Spinal cord (tissue), 10 donors: Measurements from ENCODE around the gene FMN1. TPM values are rescaled to one million over a fixed set of nuclear protein-coding genes. Genes with fewer than 3 reads are reported as not detected.

Source experiments
- DNase-seq, 6 donors: peaks; one replicate each; pipeline versions ENCODE4 v3.0.0 to v3.0.0-alpha.2; 2013 to 2015; ENCODE audit warnings: low spot score in 6 of 6, low read depth in 4 of 6
- H3K27ac ChIP-seq: one replicate; pipeline ENCODE4 v1.5.1; 2013; ENCODE audit warnings: low read depth, low read length, control low read depth
- H3K27me3 ChIP-seq: one replicate; pipeline ENCODE4 v1.6.1; 2013; ENCODE audit warnings: low read length; ENCODE audit not compliant: control insufficient read depth, insufficient read depth
- H3K36me3 ChIP-seq: one replicate; pipeline ENCODE4 v1.6.1; 2013; ENCODE audit warnings: low read length; ENCODE audit not compliant: control insufficient read depth, insufficient read depth
- H3K4me1 ChIP-seq: one replicate; pipeline ENCODE4 v1.6.1; 2013; ENCODE audit warnings: low read length; ENCODE audit not compliant: control insufficient read depth, insufficient read depth
- H3K4me3 ChIP-seq: one replicate; pipeline ENCODE4 v1.5.1; 2013; ENCODE audit warnings: low read depth, low read length, control low read depth
- H3K9me3 ChIP-seq: one replicate; pipeline ENCODE4 v1.6.1; 2013; ENCODE audit warnings: low read length; ENCODE audit not compliant: control insufficient read depth, insufficient read depth
- WGBS: methylation state at CpG from one replicate; pipeline ENCODE4 v1.1.5; 2013; ENCODE audit warnings: missing lambda C conversion rate; ENCODE audit not compliant: insufficient coverage; 5-methylcytosine and 5-hydroxymethylcytosine counted together
- long read RNA-seq, 4 donors: transcript quantifications; one replicate each; lab custom pipeline, GENCODE V29; 2026
- polyA plus RNA-seq, 2 donors: library from polyadenylated mRNA; unstranded; fragments of 120-200 nt; gene quantifications; one replicate each; pipeline ENCODE4 v1.2.1, GENCODE V29; 2013; ENCODE audit not compliant: insufficient read length in 2 of 2
- total RNA-seq, 2 donors: library from RNA; depleted of rRNA in 1 of 2; stranded (reverse); fragments of 120-200 nt in 1 of 2; fragments of >200 nt in 1 of 2; gene quantifications; one replicate each; pipeline versions ENCODE4 v1.2.3 to v1.2.4, GENCODE V29; 2013 to 2014
- donor health status: healthy.

FMN1 gene, protein sequence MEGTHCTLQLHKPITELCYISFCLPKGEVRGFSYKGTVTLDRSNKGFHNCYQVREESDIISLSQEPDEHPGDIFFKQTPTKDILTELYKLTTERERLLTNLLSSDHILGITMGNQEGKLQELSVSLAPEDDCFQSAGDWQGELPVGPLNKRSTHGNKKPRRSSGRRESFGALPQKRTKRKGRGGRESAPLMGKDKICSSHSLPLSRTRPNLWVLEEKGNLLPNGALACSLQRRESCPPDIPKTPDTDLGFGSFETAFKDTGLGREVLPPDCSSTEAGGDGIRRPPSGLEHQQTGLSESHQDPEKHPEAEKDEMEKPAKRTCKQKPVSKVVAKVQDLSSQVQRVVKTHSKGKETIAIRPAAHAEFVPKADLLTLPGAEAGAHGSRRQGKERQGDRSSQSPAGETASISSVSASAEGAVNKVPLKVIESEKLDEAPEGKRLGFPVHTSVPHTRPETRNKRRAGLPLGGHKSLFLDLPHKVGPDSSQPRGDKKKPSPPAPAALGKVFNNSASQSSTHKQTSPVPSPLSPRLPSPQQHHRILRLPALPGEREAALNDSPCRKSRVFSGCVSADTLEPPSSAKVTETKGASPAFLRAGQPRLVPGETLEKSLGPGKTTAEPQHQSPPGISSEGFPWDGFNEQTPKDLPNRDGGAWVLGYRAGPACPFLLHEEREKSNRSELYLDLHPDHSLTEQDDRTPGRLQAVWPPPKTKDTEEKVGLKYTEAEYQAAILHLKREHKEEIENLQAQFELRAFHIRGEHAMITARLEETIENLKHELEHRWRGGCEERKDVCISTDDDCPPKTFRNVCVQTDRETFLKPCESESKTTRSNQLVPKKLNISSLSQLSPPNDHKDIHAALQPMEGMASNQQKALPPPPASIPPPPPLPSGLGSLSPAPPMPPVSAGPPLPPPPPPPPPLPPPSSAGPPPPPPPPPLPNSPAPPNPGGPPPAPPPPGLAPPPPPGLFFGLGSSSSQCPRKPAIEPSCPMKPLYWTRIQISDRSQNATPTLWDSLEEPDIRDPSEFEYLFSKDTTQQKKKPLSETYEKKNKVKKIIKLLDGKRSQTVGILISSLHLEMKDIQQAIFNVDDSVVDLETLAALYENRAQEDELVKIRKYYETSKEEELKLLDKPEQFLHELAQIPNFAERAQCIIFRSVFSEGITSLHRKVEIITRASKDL (N-terminal part only)
- total RNA-seq (1 to 10 TPM; 4.5 to 5.7 TPM), polyA plus RNA-seq (1 to 10 TPM in 1 of 2 donors, under 1 TPM in 1; 1.00 to 1.1 TPM)
- long read RNA-seq, donor 1, result 0 reads
- long read RNA-seq, donor 2, result 0 reads
- long read RNA-seq, donor 3, result 0 reads
- long read RNA-seq, donor 4, result 0 reads

DNA sequence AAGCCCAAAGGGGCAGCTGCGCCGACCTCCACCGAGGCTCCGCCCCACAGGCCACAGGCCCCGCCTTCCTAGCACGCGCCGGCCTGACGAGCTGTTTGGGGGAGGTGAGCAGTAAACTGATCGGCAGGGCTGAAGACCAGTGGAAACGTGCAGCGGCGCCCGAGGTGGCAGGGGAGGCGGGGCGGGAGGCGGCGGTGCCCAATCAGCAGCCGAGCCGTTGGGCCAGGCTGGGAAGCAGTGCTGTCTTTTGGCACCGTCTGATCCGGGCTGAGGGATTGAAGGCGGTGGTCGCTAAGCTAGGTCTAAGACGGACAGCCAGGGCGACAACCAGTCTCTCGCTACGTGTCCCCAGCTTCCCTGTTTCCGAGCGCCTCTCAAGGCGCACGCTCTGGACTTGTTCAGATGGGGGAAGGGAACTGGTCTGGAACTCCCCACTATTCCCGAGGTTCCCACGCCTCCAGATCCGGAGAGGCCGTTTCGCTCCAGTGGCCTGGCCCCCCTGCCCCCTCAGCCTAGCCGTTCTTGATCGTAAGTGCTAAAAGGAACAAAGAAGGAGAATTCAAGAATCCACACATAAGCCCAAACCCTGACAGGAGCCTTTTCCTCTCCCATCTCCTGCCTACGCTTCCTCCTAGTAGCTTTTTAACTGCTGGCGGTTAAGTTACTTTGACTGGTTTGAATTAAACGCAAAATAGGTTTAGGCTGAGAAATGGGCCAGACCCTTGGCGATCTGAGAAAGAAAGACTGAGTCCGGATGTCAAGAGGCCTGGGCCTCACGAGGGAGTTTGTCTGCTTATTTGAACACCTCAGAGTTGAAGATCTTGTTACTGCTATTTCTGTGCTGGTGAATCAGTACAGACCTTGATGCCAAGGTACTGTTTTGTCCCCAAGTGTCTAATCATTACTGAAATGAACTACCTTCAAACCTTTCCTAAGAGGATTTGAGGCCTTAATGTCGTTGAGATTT lies at the start of gene FMN1:
TSS of gene FMN1 (minus strand) at position 11 of the 967 bp plus-strand sequence. CDS start 39,800 bp downstream, outside the sequence.
- Histone ChIP-seq H3K36me3 (no peaks in the 10 kb centered on the region), H3K27me3 (peaks cover 6% of the 10 kb centered on the region), H3K4me1 (peaks cover 10% of the 10 kb centered on the region), H3K4me3 (peak within 1 kb of the TSS; percentile 50), H3K9me3 (no peaks in the 10 kb centered on the region), H3K27ac (no peak within 1 kb of the TSS)
- WGBS, result 8% methylated on average over 35 of the region's 46 CpGs
- peak; percentile 73 to 98 (median 87) for DNase-seq

DNA sequence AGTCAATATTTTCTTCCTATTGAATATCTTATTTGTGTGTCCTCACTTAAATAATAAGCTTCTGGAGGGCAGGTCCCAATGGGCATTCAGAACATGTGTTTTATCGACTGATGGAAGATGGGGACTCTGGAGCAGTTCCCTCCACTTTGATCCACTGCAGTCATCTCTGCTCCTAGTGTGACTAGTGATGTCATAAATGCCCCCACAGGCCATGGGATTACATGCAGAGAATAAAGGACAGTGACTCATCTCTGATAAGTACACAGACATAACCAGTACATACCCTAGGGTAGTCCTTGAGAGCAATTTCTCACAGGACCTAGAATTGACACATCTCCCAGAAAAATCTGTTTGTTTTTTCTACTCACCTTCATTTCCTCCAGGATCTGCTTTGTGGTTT lies 49.4 kb upstream of the FMN1 start:
- H3K4me3 ChIP-seq, result no peak overlapping the region
- WGBS, result 83% methylated on average over 1 of the region's 1 CpG
- no peaks in the 10 kb centered on the region for H3K9me3 ChIP-seq
- no peaks in the 10 kb centered on the region for H3K36me3 ChIP-seq
- no peak overlapping the region for H3K27ac ChIP-seq
- no peak for DNase-seq
- no peaks in the 10 kb centered on the region for H3K27me3 ChIP-seq
- no peaks in the 10 kb centered on the region for H3K4me1 ChIP-seq

DNA sequence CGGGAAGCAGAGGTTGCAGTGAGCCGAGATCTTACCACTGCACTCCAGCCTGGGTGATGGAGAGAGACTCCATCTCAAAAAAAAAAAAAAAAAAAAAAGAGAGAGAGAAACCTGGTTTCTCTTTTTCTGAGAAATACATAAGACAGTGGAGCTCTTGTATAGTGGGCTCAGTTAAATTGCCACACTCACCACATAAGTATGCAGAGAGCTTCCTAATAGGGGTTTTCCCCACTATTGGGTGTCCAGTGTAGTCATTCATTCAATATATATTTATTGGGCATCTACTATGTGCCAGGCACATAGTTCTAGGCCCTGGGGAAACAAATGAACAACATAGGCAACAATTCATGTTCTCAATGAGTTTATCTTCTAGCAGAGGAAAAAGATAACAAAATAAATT lies 48.9 kb upstream of the FMN1 start:
- no peak for DNase-seq
- H3K27ac ChIP-seq, result no peak overlapping the region
- H3K4me3 ChIP-seq, result no peak overlapping the region
- H3K36me3 ChIP-seq, result no peaks in the 10 kb centered on the region
- no CpG with 5 or more reads among the region's 2 CpGs for WGBS
- H3K4me1 ChIP-seq, result no peaks in the 10 kb centered on the region
- H3K9me3 ChIP-seq, result no peaks in the 10 kb centered on the region
- no peaks in the 10 kb centered on the region for H3K27me3 ChIP-seq

DNA sequence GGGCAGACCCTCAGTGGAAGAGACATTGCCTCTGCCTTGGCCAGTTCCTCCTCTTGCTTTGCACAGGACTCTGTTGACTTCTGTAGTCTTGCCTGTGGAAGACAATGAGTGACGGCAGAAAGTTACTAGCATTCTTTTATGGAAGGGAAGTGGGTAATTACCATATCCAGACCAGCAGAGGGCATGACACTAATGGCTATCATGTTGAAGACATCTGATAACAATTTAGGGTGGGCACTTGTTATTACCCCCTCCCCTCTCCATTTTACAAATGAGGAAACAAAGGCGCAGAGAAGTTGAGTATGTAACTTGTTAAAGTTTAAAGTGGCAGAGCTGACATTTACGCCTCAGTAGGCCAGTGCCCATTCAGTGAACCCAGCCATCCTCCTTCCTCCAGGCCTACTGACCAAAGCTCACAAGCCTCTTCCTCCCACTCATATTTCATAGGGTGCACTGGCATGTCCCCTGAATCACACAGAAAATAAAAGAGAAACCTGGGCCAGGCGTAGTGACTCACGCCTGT lies 48.2 kb upstream of the FMN1 start:
- 96% methylated on average over 3 of the region's 5 CpGs for WGBS
- H3K27ac ChIP-seq, result no peak overlapping the region
- no peaks in the 10 kb centered on the region for H3K27me3 ChIP-seq
- no peaks in the 10 kb centered on the region for H3K9me3 ChIP-seq
- DNase-seq, result peak in 1 of 6 donors; percentile 36
- no peaks in the 10 kb centered on the region for H3K36me3 ChIP-seq
- no peak overlapping the region for H3K4me3 ChIP-seq
- no peaks in the 10 kb centered on the region for H3K4me1 ChIP-seq

DNA sequence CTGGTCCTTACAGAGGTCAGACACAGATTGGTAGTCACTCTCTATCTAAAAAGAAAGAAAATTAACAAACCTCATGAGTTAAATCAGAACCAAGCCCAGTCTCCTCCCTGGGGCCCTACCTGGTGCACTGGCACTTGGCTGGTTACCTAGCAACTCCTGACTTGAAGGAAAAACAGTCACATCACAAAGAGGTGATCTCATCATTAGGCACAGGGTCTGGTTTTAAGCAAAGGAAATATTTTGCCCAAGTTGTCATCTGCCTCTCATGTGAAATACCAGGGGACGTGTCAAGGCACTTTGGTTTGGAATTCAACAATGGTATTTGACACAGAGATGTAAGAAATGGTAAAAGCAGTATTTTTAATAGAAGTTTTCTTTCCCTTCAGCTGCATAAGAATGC lies 47.7 kb upstream of the FMN1 start:
- DNase-seq, result peak in 2 of 6 donors; percentile 5 to 62
- Histone ChIP-seq H3K9me3 (no peaks in the 10 kb centered on the region), H3K4me1 (no peaks in the 10 kb centered on the region), H3K27ac (no peak overlapping the region), H3K4me3 (no peak overlapping the region), H3K36me3 (no peaks in the 10 kb centered on the region), H3K27me3 (no peaks in the 10 kb centered on the region)
- WGBS, result no CpG with 5 or more reads among the region's 1 CpG

DNA sequence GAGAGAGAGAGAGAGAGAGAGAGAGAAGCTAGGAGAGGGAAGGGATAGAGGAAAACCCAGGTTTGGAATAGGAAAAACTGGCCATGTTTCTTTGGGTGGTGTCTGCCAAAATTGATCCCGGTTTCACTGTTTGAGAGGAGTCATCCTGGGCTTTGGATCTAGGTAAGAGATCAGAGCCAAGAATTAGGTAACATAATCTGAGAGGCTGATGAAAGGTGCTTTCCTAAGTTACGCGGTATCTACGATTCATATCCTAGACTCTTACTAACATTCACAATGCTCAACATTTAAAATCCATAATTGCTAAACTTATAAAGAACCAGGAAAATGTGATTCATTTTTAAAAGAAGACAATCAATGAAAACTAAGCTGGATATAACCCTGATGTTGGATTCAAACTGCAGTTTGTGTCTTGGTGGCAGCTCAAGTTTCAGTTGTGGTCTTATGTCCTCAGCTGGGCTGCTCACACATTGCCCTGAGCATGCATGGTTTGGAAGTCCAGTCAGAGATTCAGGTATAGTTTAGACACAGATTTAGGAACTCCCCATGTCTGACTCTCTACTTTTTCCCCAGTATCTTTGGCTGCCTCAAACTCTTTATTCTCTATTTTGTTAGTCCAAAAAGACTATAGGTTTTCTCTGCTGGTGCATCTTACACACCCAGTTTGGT lies 42.5 kb upstream of the FMN1 start:
- H3K27ac ChIP-seq, result no peak overlapping the region
- no peak for DNase-seq
- 80% methylated on average over 1 of the region's 4 CpGs for WGBS

DNA sequence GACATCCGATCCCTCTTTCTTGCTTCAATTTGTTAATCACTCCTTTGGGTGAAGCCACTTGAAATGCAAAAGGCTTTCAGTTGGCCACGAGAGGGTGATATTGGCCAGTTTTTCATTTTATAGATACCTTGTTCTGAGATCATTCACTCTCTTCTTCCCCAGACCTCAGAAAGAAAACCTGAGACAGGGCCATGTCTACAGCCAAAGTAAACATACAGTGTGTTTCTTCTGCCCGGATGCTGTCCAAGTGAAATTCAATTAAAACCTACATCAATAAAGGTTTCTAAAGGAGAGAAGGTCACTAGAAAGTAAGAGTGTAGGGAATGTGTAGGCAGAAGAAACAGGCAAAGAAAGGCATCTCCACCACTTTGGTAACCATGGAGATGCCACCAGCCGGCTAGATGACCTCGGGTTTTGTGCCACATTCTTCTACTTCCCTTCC lies 39.5 kb upstream of the FMN1 start:
- H3K4me1 ChIP-seq, result no peaks in the 10 kb centered on the region
- no peaks in the 10 kb centered on the region for H3K27me3 ChIP-seq
- peak; percentile 17 to 90 (median 43) for DNase-seq
- no peaks in the 10 kb centered on the region for H3K9me3 ChIP-seq
- no peak overlapping the region for H3K4me3 ChIP-seq
- H3K27ac ChIP-seq, result no peak overlapping the region
- H3K36me3 ChIP-seq, result no peaks in the 10 kb centered on the region
- 13% methylated on average over 2 of the region's 5 CpGs for WGBS

More for the DNA sequence above, 42.5 kb upstream of the FMN1 start:
- Histone ChIP-seq H3K36me3 (no peaks in the 10 kb centered on the region), H3K4me1 (no peaks in the 10 kb centered on the region), H3K27me3 (no peaks in the 10 kb centered on the region), H3K4me3 (no peak overlapping the region), H3K9me3 (no peaks in the 10 kb centered on the region)

DNA sequence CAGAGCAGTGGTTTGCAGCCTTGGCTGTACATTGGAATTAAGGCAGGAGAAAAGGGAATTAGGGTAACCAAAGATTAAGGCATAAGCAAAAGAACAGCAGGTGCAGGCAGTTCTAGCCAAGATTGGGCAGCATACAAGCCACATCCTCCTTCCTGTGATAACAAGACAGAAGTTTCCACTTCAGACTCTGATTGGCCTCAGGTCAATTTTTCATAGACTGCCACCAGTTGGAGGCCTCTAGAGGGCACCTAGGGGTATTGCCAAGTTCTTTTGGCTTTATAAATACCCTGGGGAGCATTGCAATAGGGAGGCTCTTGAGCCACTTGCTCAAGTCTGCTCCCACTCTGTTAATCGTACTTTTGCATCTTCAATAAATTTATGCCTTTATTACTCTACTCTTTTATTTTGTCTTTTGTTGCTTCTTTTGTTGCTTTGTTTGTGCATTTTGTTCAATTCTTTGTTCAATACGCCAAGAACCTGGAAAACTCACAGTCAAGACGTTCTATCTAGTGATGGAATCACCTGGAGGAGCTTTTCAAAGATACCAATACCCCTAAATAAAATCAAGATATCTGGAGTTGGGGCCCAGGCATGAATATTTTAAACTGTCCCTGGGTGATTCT lies 32.2 kb upstream of the FMN1 start:
- no CpG with 5 or more reads among the region's 3 CpGs for WGBS
- H3K4me3 ChIP-seq, result no peak overlapping the region
- no peaks in the 10 kb centered on the region for H3K9me3 ChIP-seq
- H3K27me3 ChIP-seq, result no peaks in the 10 kb centered on the region
- no peak for DNase-seq
- H3K4me1 ChIP-seq, result no peaks in the 10 kb centered on the region
- no peak overlapping the region for H3K27ac ChIP-seq
- no peaks in the 10 kb centered on the region for H3K36me3 ChIP-seq
